SK-N-SH (cell line): ENCODE data around the gene LRRC51. TPM values are rescaled to one million over a fixed set of nuclear protein-coding genes. Genes with fewer than 3 reads are reported as not detected.
A peak's percentile ranks its signal among the peaks of the same experiment; 100 is the strongest.

Experiments used
- CTCF ChIA-PET: fragments of 300-600, 350-600 bp; formaldehyde crosslinking; extraction: SDS; loops from one replicate; lab custom pipeline; 2021; lab: Yijun Ruan, JAX
- POLR2A ChIA-PET: fragments of 350-600 bp; sonication (Branson Sonifier 250); formaldehyde crosslinking; extraction: SDS; loops from one replicate; lab custom pipeline; 2020; ENCODE audit warnings: antibody characterized with exemption, inconsistent platforms; lab: Yijun Ruan, JAX
- DNase-seq: peaks from one replicate; pipeline ENCODE4 v3.0.0; 2012
- H2AFZ ChIP-seq: fragments of 200-600 bp; sonication (generic); 2 replicates; pipeline ENCODE4 v1.8.1; 2016; ENCODE audit warnings: antibody characterized with exemption, mild to moderate bottlenecking, low read depth
- H3F3A ChIP-seq: fragments of 200-600 bp; sonication (generic); replicated peaks from 2 replicates; pipeline ENCODE3; 2016; ENCODE audit warnings: antibody characterized with exemption, mild to moderate bottlenecking; ENCODE audit not compliant: insufficient read depth
- H3K27ac ChIP-seq, 2 experiments: fragments of 200-500 bp in 1 of 2; fragments of 200-600 bp in 1 of 2; sonication (Bioruptor generic) in 1 of 2; sonication (generic), shearing (Covaris generic) in 1 of 2; 2 replicates each; pipeline versions ENCODE4 v1.5.1 to v1.6.1; 2014 to 2016; ENCODE audit warnings: low read depth in 2 of 2, inconsistent platforms in 1 of 2, low read length in 1 of 2, mild to moderate bottlenecking in 1 of 2, mixed read lengths in 1 of 2
- H3K27me3 ChIP-seq: fragments of 200-600 bp; sonication (generic), shearing (Covaris generic); 2 replicates; pipeline ENCODE4 v1.6.1; 2016; ENCODE audit warnings: mixed run types; ENCODE audit not compliant: insufficient read depth
- H3K36me3 ChIP-seq, 2 experiments: fragments of 200-500 bp in 1 of 2; fragments of 200-600 bp in 1 of 2; sonication (Bioruptor generic) in 1 of 2; sonication (generic) in 1 of 2; replicated peaks in 1 of 2; 2 replicates each; pipeline versions ENCODE3 to v1.5.1; 2014 to 2016; ENCODE audit warnings: low read length in 1 of 2, mild to moderate bottlenecking in 1 of 2; ENCODE audit not compliant: insufficient read depth in 2 of 2, control insufficient read depth in 1 of 2
- H3K4me1 ChIP-seq, 2 experiments: fragments of 200-500 bp in 1 of 2; fragments of 200-600 bp in 1 of 2; sonication (Bioruptor generic) in 1 of 2; sonication (generic), shearing (Covaris generic) in 1 of 2; 2 replicates each; pipeline versions ENCODE4 v1.5.1 to v1.6.1; 2014 to 2016; ENCODE audit warnings: low read depth in 1 of 2, low read length in 1 of 2, mixed run types in 1 of 2; ENCODE audit not compliant: insufficient read depth in 2 of 2, control insufficient read depth in 1 of 2
- H3K4me2 ChIP-seq: fragments of 200-600 bp; sonication (generic), shearing (Covaris generic); 2 replicates; pipeline ENCODE4 v1.6.1; 2017; ENCODE audit warnings: mixed run types
- H3K4me3 ChIP-seq, 2 experiments: fragments of 200-500 bp in 1 of 2; fragments of 200-600 bp in 1 of 2; sonication (Bioruptor generic) in 1 of 2; sonication (generic), shearing (Covaris generic) in 1 of 2; 2 replicates each; pipeline versions ENCODE4 v1.5.1 to v1.8.1; 2014 to 2016; ENCODE audit warnings: low read depth in 2 of 2, inconsistent platforms in 1 of 2, low read length in 1 of 2, mild to moderate bottlenecking in 1 of 2, mixed read lengths in 1 of 2, moderate library complexity in 1 of 2
- H3K79me2 ChIP-seq: fragments of 200-600 bp; sonication (generic); 2 replicates; pipeline ENCODE4 v1.8.1; 2017; ENCODE audit warnings: mild to moderate bottlenecking; ENCODE audit not compliant: insufficient read depth
- H3K9ac ChIP-seq: fragments of 200-600 bp; sonication (generic); 2 replicates; pipeline ENCODE4 v1.6.1; 2017; ENCODE audit warnings: mixed run types
- H3K9me2 ChIP-seq: fragments of 200-600 bp; sonication (generic); 2 replicates; pipeline ENCODE4 v1.6.1; 2017; ENCODE audit warnings: mixed run types
- H3K9me3 ChIP-seq: fragments of 200-600 bp; sonication (generic); 2 replicates; pipeline ENCODE4 v1.6.1; 2017; ENCODE audit warnings: mixed run types, mild to moderate bottlenecking, moderate library complexity
- H4K20me1 ChIP-seq: fragments of 200-600 bp; sonication (generic); 2 replicates; pipeline ENCODE4 v1.6.1; 2017; ENCODE audit warnings: mild to moderate bottlenecking, mixed run types; ENCODE audit not compliant: insufficient read depth
- CHD2 ChIP-seq: fragments of 150-350 bp; IDR thresholded peaks from 2 replicates; pipeline ENCODE4 v1.6.1; 2018; ENCODE audit warnings: low read length; ENCODE audit not compliant: partially characterized antibody
- EZH2phosphoT487 ChIP-seq: fragments of 200-600 bp; sonication (generic); IDR thresholded peaks from 2 replicates; pipeline ENCODE4 v1.6.1; 2017; ENCODE audit warnings: low read depth, mixed run types, mild to moderate bottlenecking, antibody characterized with exemption, moderate library complexity, borderline replicate concordance
- FOXM1 ChIP-seq: IDR thresholded peaks from 2 replicates; pipeline ENCODE4 v1.4.0; 2012; ENCODE audit warnings: low read depth, mild to moderate bottlenecking
- GABPA ChIP-seq: IDR thresholded peaks from 2 replicates; pipeline ENCODE4 v1.4.0; 2012; ENCODE audit warnings: low read depth, mild to moderate bottlenecking
- JUND ChIP-seq: IDR thresholded peaks from 2 replicates; pipeline ENCODE4 v1.4.0; 2012
- MEF2A ChIP-seq: IDR thresholded peaks from 2 replicates; pipeline ENCODE4 v1.4.0; 2012; ENCODE audit warnings: low read depth, borderline replicate concordance
- NFIC ChIP-seq: IDR thresholded peaks from 2 replicates; pipeline ENCODE4 v1.4.0; 2012; ENCODE audit warnings: borderline replicate concordance
- NRF1 ChIP-seq: IDR thresholded peaks from 2 replicates; pipeline ENCODE4 v1.6.1; 2012; ENCODE audit warnings: low read depth, mild to moderate bottlenecking, low read length
- POLR2AphosphoS5 ChIP-seq: IDR thresholded peaks from 2 replicates; pipeline ENCODE4 v1.6.1; 2012; ENCODE audit warnings: low read depth, low read length
- RAD21 ChIP-seq: IDR thresholded peaks from 2 replicates; pipeline ENCODE4 v1.6.1; 2012; ENCODE audit warnings: mild to moderate bottlenecking, low read length
- RCOR1 ChIP-seq: fragments of 150-350 bp; IDR thresholded peaks from 2 replicates; pipeline ENCODE4 v1.6.1; 2017; ENCODE audit warnings: antibody characterized with exemption, low read length
- RXRA ChIP-seq: IDR thresholded peaks from 2 replicates; pipeline ENCODE4 v1.4.0; 2012; ENCODE audit warnings: low read depth, mild to moderate bottlenecking, borderline replicate concordance
- SIN3A ChIP-seq: IDR thresholded peaks from 2 replicates; pipeline ENCODE4 v1.6.1; 2012; ENCODE audit warnings: low read depth, mild to moderate bottlenecking, low read length, moderate library complexity, borderline replicate concordance
- TCF12 ChIP-seq: IDR thresholded peaks from 2 replicates; pipeline ENCODE4 v1.4.0; 2012
- TEAD4 ChIP-seq: IDR thresholded peaks from 2 replicates; pipeline ENCODE4 v1.4.0; 2012; ENCODE audit warnings: mild to moderate bottlenecking, borderline replicate concordance; ENCODE audit not compliant: insufficient read depth
- YY1 ChIP-seq: IDR thresholded peaks from 2 replicates; pipeline ENCODE4 v1.4.0; 2012; ENCODE audit warnings: low read depth, mild to moderate bottlenecking
- polyA plus RNA-seq, 3 experiments: library from polyadenylated mRNA; depleted of rRNA; stranded (reverse); fragments of >200 nt; gene quantifications; 2 replicates each; pipeline ENCODE4 v1.2.3, GENCODE V29; 2012
- TF ChIP-seq, protein P1 (sequence below): IDR thresholded peaks from 2 replicates; pipeline ENCODE4 v1.4.0; 2012; ENCODE audit warnings: low read depth, borderline replicate concordance
- TF ChIP-seq, protein P2 (sequence below): fragments of 200-600 bp; sonication (generic); IDR thresholded peaks from 2 replicates; pipeline ENCODE4 v1.6.1; 2017; ENCODE audit warnings: antibody characterized with exemption, mild to moderate bottlenecking, moderate library complexity
- TF ChIP-seq, protein P3 (sequence below): IDR thresholded peaks from 2 replicates; pipeline ENCODE4 v1.4.0; 2012; ENCODE audit warnings: low read depth, borderline replicate concordance
- TF ChIP-seq, protein P4 (sequence below): IDR thresholded peaks from 2 replicates; pipeline ENCODE4 v1.6.1; 2012; ENCODE audit warnings: mild to moderate bottlenecking, low read depth, low read length, moderate library complexity
- TF ChIP-seq, protein P5 (sequence below): IDR thresholded peaks from 2 replicates; pipeline ENCODE4; 2012

Gene LRRC51
- polyA plus RNA-seq, 1 of the 3 experiments (the other 2 are of a cell fraction): 7.3 TPM

DNA sequence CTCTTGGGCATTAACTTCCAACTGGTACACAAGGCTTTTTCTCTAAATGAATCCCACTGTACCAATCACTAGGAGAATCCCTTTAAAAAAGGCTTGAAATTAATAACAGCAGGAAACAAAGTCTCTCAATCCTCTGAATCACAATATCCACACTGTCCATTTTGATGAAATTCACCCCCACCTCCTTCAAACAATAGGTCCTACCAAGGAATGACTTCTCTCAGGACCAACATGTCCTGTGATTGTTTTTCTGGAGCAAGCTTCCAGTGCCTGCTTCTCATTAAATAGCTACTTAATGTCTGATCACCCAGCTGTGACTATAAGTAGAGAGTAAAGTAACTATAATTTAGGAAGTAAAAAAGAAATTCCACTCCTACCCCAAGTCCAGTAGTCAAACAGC is 13.4 kb upstream of the LRRC51 start (continued):
- TF ChIP-seq, protein P1, sequence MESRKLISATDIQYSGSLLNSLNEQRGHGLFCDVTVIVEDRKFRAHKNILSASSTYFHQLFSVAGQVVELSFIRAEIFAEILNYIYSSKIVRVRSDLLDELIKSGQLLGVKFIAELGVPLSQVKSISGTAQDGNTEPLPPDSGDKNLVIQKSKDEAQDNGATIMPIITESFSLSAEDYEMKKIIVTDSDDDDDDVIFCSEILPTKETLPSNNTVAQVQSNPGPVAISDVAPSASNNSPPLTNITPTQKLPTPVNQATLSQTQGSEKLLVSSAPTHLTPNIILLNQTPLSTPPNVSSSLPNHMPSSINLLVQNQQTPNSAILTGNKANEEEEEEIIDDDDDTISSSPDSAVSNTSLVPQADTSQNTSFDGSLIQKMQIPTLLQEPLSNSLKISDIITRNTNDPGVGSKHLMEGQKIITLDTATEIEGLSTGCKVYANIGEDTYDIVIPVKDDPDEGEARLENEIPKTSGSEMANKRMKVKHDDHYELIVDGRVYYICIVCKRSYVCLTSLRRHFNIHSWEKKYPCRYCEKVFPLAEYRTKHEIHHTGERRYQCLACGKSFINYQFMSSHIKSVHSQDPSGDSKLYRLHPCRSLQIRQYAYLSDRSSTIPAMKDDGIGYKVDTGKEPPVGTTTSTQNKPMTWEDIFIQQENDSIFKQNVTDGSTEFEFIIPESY: no peak
- TF ChIP-seq, protein P2, sequence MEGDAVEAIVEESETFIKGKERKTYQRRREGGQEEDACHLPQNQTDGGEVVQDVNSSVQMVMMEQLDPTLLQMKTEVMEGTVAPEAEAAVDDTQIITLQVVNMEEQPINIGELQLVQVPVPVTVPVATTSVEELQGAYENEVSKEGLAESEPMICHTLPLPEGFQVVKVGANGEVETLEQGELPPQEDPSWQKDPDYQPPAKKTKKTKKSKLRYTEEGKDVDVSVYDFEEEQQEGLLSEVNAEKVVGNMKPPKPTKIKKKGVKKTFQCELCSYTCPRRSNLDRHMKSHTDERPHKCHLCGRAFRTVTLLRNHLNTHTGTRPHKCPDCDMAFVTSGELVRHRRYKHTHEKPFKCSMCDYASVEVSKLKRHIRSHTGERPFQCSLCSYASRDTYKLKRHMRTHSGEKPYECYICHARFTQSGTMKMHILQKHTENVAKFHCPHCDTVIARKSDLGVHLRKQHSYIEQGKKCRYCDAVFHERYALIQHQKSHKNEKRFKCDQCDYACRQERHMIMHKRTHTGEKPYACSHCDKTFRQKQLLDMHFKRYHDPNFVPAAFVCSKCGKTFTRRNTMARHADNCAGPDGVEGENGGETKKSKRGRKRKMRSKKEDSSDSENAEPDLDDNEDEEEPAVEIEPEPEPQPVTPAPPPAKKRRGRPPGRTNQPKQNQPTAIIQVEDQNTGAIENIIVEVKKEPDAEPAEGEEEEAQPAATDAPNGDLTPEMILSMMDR: no peak
- no peak for TF ChIP-seq YY1
- TF ChIP-seq, protein P3, sequence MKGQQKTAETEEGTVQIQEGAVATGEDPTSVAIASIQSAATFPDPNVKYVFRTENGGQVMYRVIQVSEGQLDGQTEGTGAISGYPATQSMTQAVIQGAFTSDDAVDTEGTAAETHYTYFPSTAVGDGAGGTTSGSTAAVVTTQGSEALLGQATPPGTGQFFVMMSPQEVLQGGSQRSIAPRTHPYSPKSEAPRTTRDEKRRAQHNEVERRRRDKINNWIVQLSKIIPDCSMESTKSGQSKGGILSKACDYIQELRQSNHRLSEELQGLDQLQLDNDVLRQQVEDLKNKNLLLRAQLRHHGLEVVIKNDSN: no peak

DNA sequence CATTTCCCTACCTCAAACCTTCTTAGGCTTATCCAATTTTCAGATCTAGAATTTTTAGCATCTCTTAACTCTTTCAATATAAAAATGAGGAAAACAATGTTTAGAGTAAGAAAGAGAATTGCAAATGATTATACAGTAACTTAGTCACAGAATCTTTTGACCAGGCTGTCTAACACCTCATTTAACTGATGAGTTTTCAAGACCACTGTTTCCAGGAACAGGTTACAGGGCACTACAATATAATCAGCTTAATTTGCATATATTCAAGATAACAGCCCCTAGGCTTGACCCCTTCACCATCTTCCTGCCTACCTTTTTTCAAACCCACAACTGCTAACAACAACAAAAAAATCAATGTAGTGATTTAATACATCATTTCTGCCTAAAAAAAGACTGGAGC is 13.0 kb upstream of the LRRC51 start:
- Histone ChIP-seq H3K4me3 (no peak overlapping the region), H3K9me2 (no peaks in the 10 kb centered on the region), H4K20me1 (no peaks in the 10 kb centered on the region), H3K4me1 (peaks cover 21 to 52% of the 10 kb centered on the region in 2 experiments), H3K27ac (no peak overlapping the region; a peak in 1 of 4 replicates), H3K36me3 (peaks cover 3 to 8% of the 10 kb centered on the region in 2 experiments), H3K9me3 (no peaks in the 10 kb centered on the region), H3K4me2 (peak overlapping the region; percentile 53; the same call in 1 of the 2 replicates), H3F3A (peaks cover 29% of the 10 kb centered on the region), H3K79me2 (peaks cover 98% of the 10 kb centered on the region), H2AFZ (no peak overlapping the region), H3K9ac (no peak overlapping the region), H3K27me3 (no peaks in the 10 kb centered on the region)
- TF ChIP-seq RXRA (no peak), NFIC (no peak), JUND (no peak), TCF12 (no peak), RCOR1 (no peak), POLR2AphosphoS5 (no peak), GABPA (no peak), NRF1 (no peak), SIN3A (no peak), MEF2A (no peak), RAD21 (no peak), YY1 (no peak), CHD2 (no peak), EZH2phosphoT487 (no peak), TEAD4 (no peak), FOXM1 (no peak)
- TF ChIP-seq, protein P4, sequence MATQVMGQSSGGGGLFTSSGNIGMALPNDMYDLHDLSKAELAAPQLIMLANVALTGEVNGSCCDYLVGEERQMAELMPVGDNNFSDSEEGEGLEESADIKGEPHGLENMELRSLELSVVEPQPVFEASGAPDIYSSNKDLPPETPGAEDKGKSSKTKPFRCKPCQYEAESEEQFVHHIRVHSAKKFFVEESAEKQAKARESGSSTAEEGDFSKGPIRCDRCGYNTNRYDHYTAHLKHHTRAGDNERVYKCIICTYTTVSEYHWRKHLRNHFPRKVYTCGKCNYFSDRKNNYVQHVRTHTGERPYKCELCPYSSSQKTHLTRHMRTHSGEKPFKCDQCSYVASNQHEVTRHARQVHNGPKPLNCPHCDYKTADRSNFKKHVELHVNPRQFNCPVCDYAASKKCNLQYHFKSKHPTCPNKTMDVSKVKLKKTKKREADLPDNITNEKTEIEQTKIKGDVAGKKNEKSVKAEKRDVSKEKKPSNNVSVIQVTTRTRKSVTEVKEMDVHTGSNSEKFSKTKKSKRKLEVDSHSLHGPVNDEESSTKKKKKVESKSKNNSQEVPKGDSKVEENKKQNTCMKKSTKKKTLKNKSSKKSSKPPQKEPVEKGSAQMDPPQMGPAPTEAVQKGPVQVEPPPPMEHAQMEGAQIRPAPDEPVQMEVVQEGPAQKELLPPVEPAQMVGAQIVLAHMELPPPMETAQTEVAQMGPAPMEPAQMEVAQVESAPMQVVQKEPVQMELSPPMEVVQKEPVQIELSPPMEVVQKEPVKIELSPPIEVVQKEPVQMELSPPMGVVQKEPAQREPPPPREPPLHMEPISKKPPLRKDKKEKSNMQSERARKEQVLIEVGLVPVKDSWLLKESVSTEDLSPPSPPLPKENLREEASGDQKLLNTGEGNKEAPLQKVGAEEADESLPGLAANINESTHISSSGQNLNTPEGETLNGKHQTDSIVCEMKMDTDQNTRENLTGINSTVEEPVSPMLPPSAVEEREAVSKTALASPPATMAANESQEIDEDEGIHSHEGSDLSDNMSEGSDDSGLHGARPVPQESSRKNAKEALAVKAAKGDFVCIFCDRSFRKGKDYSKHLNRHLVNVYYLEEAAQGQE: no peak
- TF ChIP-seq, protein P5, sequence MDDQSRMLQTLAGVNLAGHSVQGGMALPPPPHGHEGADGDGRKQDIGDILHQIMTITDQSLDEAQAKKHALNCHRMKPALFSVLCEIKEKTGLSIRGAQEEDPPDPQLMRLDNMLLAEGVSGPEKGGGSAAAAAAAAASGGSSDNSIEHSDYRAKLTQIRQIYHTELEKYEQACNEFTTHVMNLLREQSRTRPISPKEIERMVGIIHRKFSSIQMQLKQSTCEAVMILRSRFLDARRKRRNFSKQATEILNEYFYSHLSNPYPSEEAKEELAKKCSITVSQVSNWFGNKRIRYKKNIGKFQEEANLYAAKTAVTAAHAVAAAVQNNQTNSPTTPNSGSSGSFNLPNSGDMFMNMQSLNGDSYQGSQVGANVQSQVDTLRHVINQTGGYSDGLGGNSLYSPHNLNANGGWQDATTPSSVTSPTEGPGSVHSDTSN: no peak
- TF ChIP-seq, protein P1: no peak
- ChIA-PET CTCF (interaction anchor here (0.7 to 4.2 kb wide), 7 partner anchors 19 to 116 kb away, joined by 3 to 18 read pairs (median 3); no protein-coding TSS in a partner anchor), POLR2A (no interaction called here)
- no peak for DNase-seq
